ENCODE data around the gene PBX3. TPM values are rescaled to one million over a fixed set of nuclear protein-coding genes. Genes with fewer than 3 reads are reported as not detected.

The PBX3 gene
- total RNA-seq, 1 experiment from 2014 or later, result 46.0 TPM

DNA sequence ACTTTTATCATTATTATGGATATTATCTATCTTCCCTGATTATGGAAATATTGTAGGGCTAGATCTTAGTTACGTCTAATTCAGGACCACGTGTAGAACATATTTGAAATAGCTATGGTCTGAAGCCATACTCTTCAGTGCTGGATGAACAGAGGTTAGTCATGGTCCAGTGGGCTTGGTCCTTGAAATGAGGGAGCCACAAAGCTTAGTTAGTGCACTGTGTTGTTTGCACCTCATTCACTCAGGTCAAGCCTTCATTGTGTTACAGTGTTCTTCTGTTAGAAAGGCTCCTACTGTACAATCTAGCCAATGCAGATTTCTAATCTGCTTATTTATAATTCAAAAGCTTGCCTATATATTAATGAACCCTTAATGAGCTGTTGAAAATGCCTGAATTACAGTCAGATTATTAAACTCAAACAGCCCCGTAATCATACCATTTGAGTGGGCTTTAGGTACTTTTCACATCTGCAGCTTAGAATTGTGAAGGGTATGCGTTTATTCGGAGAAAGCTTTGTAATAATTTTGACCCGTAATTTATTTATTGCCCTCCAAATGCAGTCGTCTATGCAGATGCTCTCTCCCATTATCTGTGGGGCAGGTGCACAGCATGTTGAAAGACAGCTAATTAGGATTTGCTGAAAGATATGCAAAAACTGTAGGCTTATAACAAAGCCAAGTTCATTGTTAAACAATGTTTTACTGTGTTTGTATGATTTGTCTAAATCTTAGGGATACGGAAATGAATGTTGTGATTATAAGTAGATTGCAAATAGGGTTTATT, 164.9 kb downstream of the PBX3 start:
- WGBS (ENCODE audit: extremely low coverage, insufficient read length, low lambda C conversion rate), result 100% methylated on average over 1 of the region's 8 CpGs
- H2AFZ ChIP-seq (ENCODE audit: low read length), result no peak overlapping the region
- Mint-ChIP-seq H3K9me3 (no peaks in the 10 kb centered on the region), H3K27me3 (ENCODE audit: low read depth) (no peaks in the 10 kb centered on the region), H3K36me3 (ENCODE audit: insufficient read depth in 1 of 3, low read depth in 3 of 3) (peaks cover 0 to 9% (median 2%) of the 10 kb centered on the region in 3 experiments; a peak in 3 of 7 replicates), H3K4me3 (no peak overlapping the region), H3K4me1 (peaks cover 27 to 36% of the 10 kb centered on the region in 2 experiments), H3K27ac (no peak overlapping the region)
- no peak for DNase-seq
- H3K4me1 ChIP-seq (ENCODE audit: insufficient read depth, low read length), result peaks cover 3% of the 10 kb centered on the region; the same call in 1 of the 2 replicates
- H3K18ac ChIP-seq (ENCODE audit: insufficient read length, low read depth, low read length), result no peak overlapping the region
- no peak overlapping the region for H3K14ac ChIP-seq (ENCODE audit: insufficient read depth, low read length)
- no peak overlapping the region for H4K91ac ChIP-seq (ENCODE audit: insufficient read length, low read depth, low read length)
- no peak overlapping the region for H2BK120ac ChIP-seq (ENCODE audit: low read depth, low read length, poor library complexity, severe bottlenecking)
- no peak overlapping the region for H3T11ph ChIP-seq (ENCODE audit: low read length)
- TF ChIP-seq, protein P1, sequence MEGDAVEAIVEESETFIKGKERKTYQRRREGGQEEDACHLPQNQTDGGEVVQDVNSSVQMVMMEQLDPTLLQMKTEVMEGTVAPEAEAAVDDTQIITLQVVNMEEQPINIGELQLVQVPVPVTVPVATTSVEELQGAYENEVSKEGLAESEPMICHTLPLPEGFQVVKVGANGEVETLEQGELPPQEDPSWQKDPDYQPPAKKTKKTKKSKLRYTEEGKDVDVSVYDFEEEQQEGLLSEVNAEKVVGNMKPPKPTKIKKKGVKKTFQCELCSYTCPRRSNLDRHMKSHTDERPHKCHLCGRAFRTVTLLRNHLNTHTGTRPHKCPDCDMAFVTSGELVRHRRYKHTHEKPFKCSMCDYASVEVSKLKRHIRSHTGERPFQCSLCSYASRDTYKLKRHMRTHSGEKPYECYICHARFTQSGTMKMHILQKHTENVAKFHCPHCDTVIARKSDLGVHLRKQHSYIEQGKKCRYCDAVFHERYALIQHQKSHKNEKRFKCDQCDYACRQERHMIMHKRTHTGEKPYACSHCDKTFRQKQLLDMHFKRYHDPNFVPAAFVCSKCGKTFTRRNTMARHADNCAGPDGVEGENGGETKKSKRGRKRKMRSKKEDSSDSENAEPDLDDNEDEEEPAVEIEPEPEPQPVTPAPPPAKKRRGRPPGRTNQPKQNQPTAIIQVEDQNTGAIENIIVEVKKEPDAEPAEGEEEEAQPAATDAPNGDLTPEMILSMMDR (conservative IDR thresholded peaks at IDR 0.05), result no peak
- no peak overlapping the region for H4K5ac ChIP-seq (ENCODE audit: insufficient read length, low read depth, low read length)
- H3K56ac ChIP-seq (ENCODE audit: insufficient read length, low read depth, low read length), result no peak overlapping the region
- H3K9ac ChIP-seq (ENCODE audit: extremely low read depth, insufficient read length, low read length), result no peak overlapping the region
- H2BK5ac ChIP-seq (ENCODE audit: insufficient read length, low read length), result no peak overlapping the region
- H4K8ac ChIP-seq (replicated peaks; ENCODE audit: insufficient read length, low read depth, low read length), result no peak overlapping the region
- no peak overlapping the region for H3K4me2 ChIP-seq (ENCODE audit: insufficient read depth, insufficient read length, low read length)
- H3K9me3 ChIP-seq (ENCODE audit: control insufficient read depth, low read depth, low read length), result no peaks in the 10 kb centered on the region
- no peak overlapping the region for H3K27ac ChIP-seq (ENCODE audit: insufficient read length, low read depth, low read length)
- no peak overlapping the region for H2AK5ac ChIP-seq (ENCODE audit: insufficient read length, low read length)
- no peaks in the 10 kb centered on the region for H3K79me1 ChIP-seq (ENCODE audit: insufficient read depth, low read depth, low read length, poor library complexity, severe bottlenecking)
- 0 out of 2 replicates have a peak, but pooled peaks cover 2% of the 10 kb centered on the region for H3K79me2 ChIP-seq (ENCODE audit: insufficient read depth, low read length)
- H3K23ac ChIP-seq (ENCODE audit: insufficient read length, low read depth, low read length), result no peak overlapping the region
- H3K27me3 ChIP-seq (ENCODE audit: insufficient read depth, low read length), result no peaks in the 10 kb centered on the region
- H2BK15ac ChIP-seq (ENCODE audit: low read depth, low read length), result no peak overlapping the region
- no peak overlapping the region for H2BK20ac ChIP-seq (ENCODE audit: low read depth, low read length, poor library complexity, severe bottlenecking)
- H4K20me1 ChIP-seq (ENCODE audit: control insufficient read depth, insufficient read depth, insufficient read length), result no peaks in the 10 kb centered on the region
- no peaks in the 10 kb centered on the region for H3K23me2 ChIP-seq (ENCODE audit: insufficient read length, low read depth, low read length, poor library complexity, severe bottlenecking)
- H3K4ac ChIP-seq (ENCODE audit: low read depth, low read length), result no peak overlapping the region
- no peak overlapping the region for H2BK12ac ChIP-seq (ENCODE audit: insufficient read length, low read depth, low read length)
